Fibroblast of lung (primary cell): ENCODE data around the gene WNT6. TPM values are rescaled to one million over a fixed set of nuclear protein-coding genes. Genes with fewer than 3 reads are reported as not detected.

Experiments
- DNase-seq, 2 donors: peaks; one replicate each; pipeline versions ENCODE4 v3.0.0 to v3.0.0-alpha.2; 2010; ENCODE audit warnings: low read depth in 2 of 2
- H2AFZ ChIP-seq: 2 replicates; pipeline ENCODE4 v1.5.1; 2012; ENCODE audit warnings: low read length, control low read depth, inconsistent platforms
- H3K27ac ChIP-seq: 2 replicates; pipeline ENCODE4 v1.5.1; 2011; ENCODE audit warnings: low read length, control low read depth; ENCODE audit not compliant: insufficient read depth
- H3K27me3 ChIP-seq: 2 replicates; pipeline ENCODE4 v1.5.1; 2011; ENCODE audit warnings: mild to moderate bottlenecking, low read length; ENCODE audit not compliant: control insufficient read depth, insufficient read depth
- H3K36me3 ChIP-seq: 2 replicates; pipeline ENCODE4 v1.5.1; 2011; ENCODE audit warnings: low read length; ENCODE audit not compliant: control insufficient read depth, insufficient read depth
- H3K4me1 ChIP-seq: 2 replicates; pipeline ENCODE4 v1.5.1; 2011; ENCODE audit warnings: low read length; ENCODE audit not compliant: control insufficient read depth, insufficient read depth; ENCODE audit errors: extremely low read depth
- H3K4me2 ChIP-seq: 2 replicates; pipeline ENCODE4 v1.5.1; 2011; ENCODE audit warnings: low read length, control low read depth; ENCODE audit not compliant: insufficient read depth; ENCODE audit errors: extremely low read depth
- H3K4me3 ChIP-seq, 4 experiments: fragments of 200-600 bp in 1 of 4; sonication (generic) in 1 of 4; replicated peaks in 1 of 4; 2 replicates each; pipeline ENCODE4 v1.5.1; 2011 to 2016; ENCODE audit warnings: low read length in 4 of 4, low read depth in 3 of 4, mild to moderate bottlenecking in 3 of 4, control low read depth in 2 of 4, inconsistent platforms in 1 of 4, mixed read lengths in 1 of 4; ENCODE audit not compliant: insufficient read depth in 1 of 4; ENCODE audit errors: control extremely low read depth in 1 of 4
- H3K79me2 ChIP-seq: 2 replicates; pipeline ENCODE4 v1.5.1; 2012; ENCODE audit warnings: mild to moderate bottlenecking, low read length, inconsistent platforms; ENCODE audit not compliant: control insufficient read depth, insufficient read depth
- H3K9ac ChIP-seq: 2 replicates; pipeline ENCODE4 v1.5.1; 2011; ENCODE audit warnings: mild to moderate bottlenecking, low read length, control low read depth; ENCODE audit not compliant: insufficient read depth
- H3K9me3 ChIP-seq: 2 replicates; pipeline ENCODE4 v1.5.1; 2012; ENCODE audit warnings: low read depth, low read length; ENCODE audit not compliant: control insufficient read depth, insufficient read depth
- H4K20me1 ChIP-seq: 2 replicates; pipeline ENCODE4 v1.5.1; 2011; ENCODE audit warnings: low read length; ENCODE audit not compliant: control insufficient read depth, insufficient read depth; ENCODE audit errors: extremely low read depth
- CTCF ChIP-seq, 2 donors: IDR thresholded peaks in 1 of 2; conservative IDR thresholded peaks in 1 of 2; 1 replicate in 1 of 2; 2 replicates in 1 of 2; pipeline ENCODE4 v1.5.1; 2011 to 2012; ENCODE audit warnings: low read length in 2 of 2, control low read depth in 1 of 2, inconsistent platforms in 1 of 2, low read depth in 1 of 2, mild to moderate bottlenecking in 1 of 2
- EZH2 ChIP-seq: IDR thresholded peaks from 2 replicates; pipeline ENCODE4 v1.5.1; 2012; ENCODE audit warnings: low read length, control low read depth, mild to moderate bottlenecking; ENCODE audit errors: missing control alignments
- polyA plus RNA-seq, 2 donors: library from polyadenylated mRNA; depleted of rRNA in 1 of 2; stranded (reverse) in 1 of 2; unstranded in 1 of 2; fragments of >200 nt; gene quantifications; 2 replicates each; pipeline ENCODE4 v1.2.1, GENCODE V29; 2011 to 2012; ENCODE audit warnings: missing spikeins in 1 of 2
- total RNA-seq: library from RNA; depleted of rRNA; stranded (reverse); fragments of >200 nt; gene quantifications from 2 replicates; pipeline ENCODE4 v1.2.1, GENCODE V29; 2014

Gene WNT6
- total and polyA plus RNA-seq, 2 donors (not counting 1 experiment from before 2014, with no cell fraction given), result not detected

DNA sequence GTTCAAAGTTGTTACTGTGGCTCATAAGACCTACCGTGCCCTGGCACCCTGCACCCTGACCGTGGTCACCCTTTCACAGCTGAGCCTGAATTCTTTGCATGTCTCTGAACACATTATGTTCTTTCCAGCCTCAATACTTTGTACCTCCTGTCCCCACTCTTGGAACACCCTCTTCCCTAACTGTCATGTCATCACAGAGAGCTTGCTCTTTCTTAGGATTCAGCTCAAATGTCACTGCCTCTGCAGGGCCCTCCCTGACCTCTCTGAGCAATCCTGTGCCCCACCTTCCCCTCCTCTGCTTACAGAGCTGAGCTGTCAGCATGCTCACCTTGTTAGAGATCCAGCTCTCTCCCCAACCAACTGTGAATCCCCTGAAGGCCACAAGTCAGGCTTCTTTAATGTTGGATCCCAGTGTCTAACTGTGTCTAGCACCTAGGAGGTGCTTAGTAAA lies 43.0 kb upstream of the WNT6 start:
- TF ChIP-seq EZH2 (no peak), CTCF (conservative IDR thresholded peaks at IDR 0.05 in 1 of 2, IDR thresholded peaks at IDR 0.05 in 1 of 2; ENCODE audit: low read depth in 1 of 2, low read length in 2 of 2) (no peak)
- Histone ChIP-seq H2AFZ (no peak overlapping the region), H3K36me3 (no peaks in the 10 kb centered on the region), H3K4me1 (no peaks in the 10 kb centered on the region), H3K79me2 (no peaks in the 10 kb centered on the region), H3K27me3 (peaks cover under 1% of the 10 kb centered on the region), H3K4me2 (no peak overlapping the region), H3K27ac (no peak overlapping the region), H3K4me3 (no peak overlapping the region), H3K9ac (no peak overlapping the region), H4K20me1 (no peaks in the 10 kb centered on the region), H3K9me3 (no peaks in the 10 kb centered on the region)
- no peak for DNase-seq

DNA sequence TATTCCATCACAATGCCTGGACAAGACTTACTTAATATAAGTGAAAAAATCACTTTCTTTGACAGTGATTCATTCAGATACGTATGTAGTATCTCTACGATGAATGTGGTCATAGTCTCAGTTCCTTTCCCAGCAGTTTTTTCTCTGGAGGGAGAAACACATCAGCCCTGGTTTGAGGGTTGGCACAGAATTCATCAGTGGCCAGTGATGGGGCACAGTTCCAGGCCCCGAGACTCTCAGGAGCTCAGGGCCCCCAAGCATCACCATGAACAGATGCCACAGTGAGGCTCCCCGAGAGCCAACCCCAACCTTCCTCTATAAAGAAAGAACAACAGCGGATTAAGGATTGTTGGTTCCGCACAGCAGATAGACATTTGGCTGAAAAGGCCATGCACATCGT lies 40.5 kb upstream of the WNT6 start:
- no peak for TF ChIP-seq CTCF (conservative IDR thresholded peaks at IDR 0.05 in 1 of 2, IDR thresholded peaks at IDR 0.05 in 1 of 2; ENCODE audit: low read depth in 1 of 2, low read length in 2 of 2)
- no peak for TF ChIP-seq EZH2
- H3K27me3 ChIP-seq, result peaks cover 2% of the 10 kb centered on the region
- no peaks in the 10 kb centered on the region for H4K20me1 ChIP-seq
- H3K27ac ChIP-seq, result no peak overlapping the region
- H3K4me1 ChIP-seq, result no peaks in the 10 kb centered on the region
- H3K4me3 ChIP-seq, result no peak overlapping the region
- H3K9me3 ChIP-seq, result no peaks in the 10 kb centered on the region
- no peak overlapping the region for H3K9ac ChIP-seq
- H2AFZ ChIP-seq, result no peak overlapping the region
- no peaks in the 10 kb centered on the region for H3K36me3 ChIP-seq
- no peak for DNase-seq
- no peaks in the 10 kb centered on the region for H3K79me2 ChIP-seq
- no peak overlapping the region for H3K4me2 ChIP-seq

- Histone ChIP-seq H3K27me3 (peaks cover 2% of the 10 kb centered on the region), H3K79me2 (no peaks in the 10 kb centered on the region), H3K36me3 (no peaks in the 10 kb centered on the region), H3K9me3 (no peaks in the 10 kb centered on the region), H3K4me1 (no peaks in the 10 kb centered on the region), H2AFZ (no peak overlapping the region), H3K27ac (no peak overlapping the region), H3K9ac (no peak overlapping the region), H3K4me3 (no peak overlapping the region), H4K20me1 (no peaks in the 10 kb centered on the region), H3K4me2 (no peak overlapping the region)
- no peak for DNase-seq
- no peak for TF ChIP-seq CTCF (conservative IDR thresholded peaks at IDR 0.05 in 1 of 2, IDR thresholded peaks at IDR 0.05 in 1 of 2; ENCODE audit: low read depth in 1 of 2, low read length in 2 of 2)
- no peak for TF ChIP-seq EZH2
These were observed 38.7 kb upstream of the WNT6 start for GRCh38 chr2:218820746-218821369.
